ENCODE measurements around the gene ENC1. TPM values are rescaled to one million over a fixed set of nuclear protein-coding genes. Genes with fewer than 3 reads are reported as not detected.

Gene ENC1, protein sequence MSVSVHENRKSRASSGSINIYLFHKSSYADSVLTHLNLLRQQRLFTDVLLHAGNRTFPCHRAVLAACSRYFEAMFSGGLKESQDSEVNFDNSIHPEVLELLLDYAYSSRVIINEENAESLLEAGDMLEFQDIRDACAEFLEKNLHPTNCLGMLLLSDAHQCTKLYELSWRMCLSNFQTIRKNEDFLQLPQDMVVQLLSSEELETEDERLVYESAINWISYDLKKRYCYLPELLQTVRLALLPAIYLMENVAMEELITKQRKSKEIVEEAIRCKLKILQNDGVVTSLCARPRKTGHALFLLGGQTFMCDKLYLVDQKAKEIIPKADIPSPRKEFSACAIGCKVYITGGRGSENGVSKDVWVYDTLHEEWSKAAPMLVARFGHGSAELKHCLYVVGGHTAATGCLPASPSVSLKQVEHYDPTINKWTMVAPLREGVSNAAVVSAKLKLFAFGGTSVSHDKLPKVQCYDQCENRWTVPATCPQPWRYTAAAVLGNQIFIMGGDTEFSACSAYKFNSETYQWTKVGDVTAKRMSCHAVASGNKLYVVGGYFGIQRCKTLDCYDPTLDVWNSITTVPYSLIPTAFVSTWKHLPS
- polyA plus RNA-seq (2013): 143 and 145 TPM in 2 replicates

DNA sequence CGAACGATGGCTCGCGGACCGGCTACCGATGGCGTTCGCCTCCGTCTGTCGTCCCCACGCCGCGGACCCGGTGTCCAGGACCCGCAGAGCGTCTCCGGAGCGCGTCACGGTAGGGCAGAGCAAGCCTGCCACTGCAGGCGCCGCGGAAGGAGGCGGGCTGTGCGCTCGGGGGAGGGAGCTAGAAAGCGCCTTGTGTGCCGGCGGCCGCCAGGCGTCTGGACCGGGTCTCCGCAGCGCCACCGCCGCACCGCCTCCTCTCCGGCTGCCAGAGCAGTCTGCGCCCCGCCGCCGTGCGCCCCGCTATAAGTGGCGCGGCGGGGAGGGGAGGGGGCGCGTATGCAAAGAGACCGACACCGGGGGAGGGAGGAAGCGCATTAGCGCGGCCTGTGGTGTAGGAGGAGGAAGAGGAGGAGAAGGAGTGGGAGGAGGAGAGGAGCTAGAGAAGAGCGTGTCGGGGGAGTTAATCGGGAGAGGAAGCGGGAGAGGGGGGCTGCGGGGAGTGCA is at the start of gene ENC1:
TSS of gene ENC1 (minus strand) at position 279 of the 504 bp plus-strand sequence. CDS start 4,243 bp downstream, outside the sequence.
- Histone ChIP-seq H3K23ac (ENCODE audit: low read length) (no peak within 1 kb of the TSS), H3K18ac (ENCODE audit: low read length) (peak within 1 kb of the TSS; percentile 93), H2BK120ac (ENCODE audit: insufficient read depth, low read length, poor library complexity) (peak within 1 kb of the TSS; percentile 86), H3K9ac (ENCODE audit: low read length) (peak within 1 kb of the TSS; percentile 98), H3K79me1 (ENCODE audit: low read length) (peaks cover 41% of the 10 kb centered on the region), H4K12ac (ENCODE audit: low read depth, low read length) (peak within 1 kb of the TSS; percentile 75), H3K27ac (ENCODE audit: low read depth, low read length) (peak within 1 kb of the TSS; percentile 86), H3K9me3 (ENCODE audit: insufficient read depth, low read depth, low read length) (no peaks in the 10 kb centered on the region), H2AFZ (ENCODE audit: insufficient read depth, low read length, poor library complexity) (peak within 1 kb of the TSS; percentile 80), H2BK12ac (ENCODE audit: low read length) (peak within 1 kb of the TSS; percentile 89), H2AK5ac (ENCODE audit: low read length) (peak within 1 kb of the TSS; percentile 91), H3K79me2 (ENCODE audit: control insufficient read depth, insufficient read depth, low read length, poor library complexity) (peaks cover 34% of the 10 kb centered on the region), H3K4me1 (ENCODE audit: control insufficient read depth in 1 of 2, insufficient read depth in 2 of 2, low read length in 2 of 2) (peaks cover 25 to 33% of the 10 kb centered on the region in 2 experiments), H4K8ac (ENCODE audit: low read depth, low read length) (peak within 1 kb of the TSS; percentile 82), H3K27me3 (ENCODE audit: insufficient read depth, low read length) (no peaks in the 10 kb centered on the region), H4K91ac (ENCODE audit: low read depth, low read length) (peak within 1 kb of the TSS; percentile 96), H3K14ac (ENCODE audit: low read length) (peak within 1 kb of the TSS; percentile 94), H3K4me2 (ENCODE audit: low read length) (peak within 1 kb of the TSS; percentile 86), H2BK5ac (ENCODE audit: low read depth, low read length, poor library complexity) (peak within 1 kb of the TSS; percentile 97), H3K36me3 (ENCODE audit: control insufficient read depth in 1 of 2, insufficient read depth in 2 of 2, low read length in 2 of 2) (peaks cover 10 to 16% of the 10 kb centered on the region in 2 experiments), H3K4me3 (ENCODE audit: low read depth, low read length) (peak within 1 kb of the TSS; percentile 90), H3K4ac (ENCODE audit: low read depth, low read length) (peak within 1 kb of the TSS; percentile 98)
- DNase-seq: peak; percentile 85 to 91
- WGBS (ENCODE audit: extremely low coverage, insufficient coverage, insufficient read length): no CpG with 5 or more reads among the region's 59 CpGs

DNA sequence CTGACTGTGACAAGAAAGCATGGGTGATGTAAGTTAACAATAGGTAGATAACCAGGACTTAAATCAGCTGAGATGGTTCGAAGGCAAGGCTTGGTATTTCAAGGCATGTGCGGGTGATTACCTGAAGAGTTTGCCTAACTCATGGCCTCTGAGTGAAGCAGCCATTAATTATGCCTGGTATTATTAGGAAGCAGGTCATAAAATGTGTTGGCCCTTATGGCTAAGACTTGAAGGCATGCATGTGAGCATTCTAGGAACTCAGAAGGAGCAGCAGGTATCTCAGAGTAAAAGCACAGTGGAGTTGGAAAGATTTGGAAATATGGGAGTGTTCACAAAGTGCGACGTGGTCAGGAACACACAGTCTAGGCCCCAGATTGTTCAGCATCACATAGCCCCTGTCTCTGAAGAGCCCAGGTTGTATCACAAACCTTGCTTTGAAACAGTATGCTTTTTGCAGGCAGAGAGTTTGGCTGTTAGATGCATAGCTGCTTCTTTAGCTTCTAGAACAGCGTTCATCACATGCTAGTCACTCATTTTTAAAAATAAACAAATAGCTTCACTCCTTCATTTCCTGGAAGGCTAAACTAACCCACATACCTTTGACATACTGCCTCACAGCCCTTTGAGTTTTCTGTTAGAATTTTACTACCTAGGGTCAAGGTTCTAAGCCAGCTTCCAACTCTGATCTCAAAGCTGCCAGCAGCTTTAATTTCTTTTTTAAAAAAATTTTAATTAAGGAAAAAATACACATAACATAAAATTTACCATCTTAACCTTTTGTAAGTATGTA is 46.6 kb upstream of the ENC1 start:
- Histone ChIP-seq H2BK12ac (ENCODE audit: low read length) (no peak overlapping the region), H3K4me1 (ENCODE audit: control insufficient read depth in 1 of 2, insufficient read depth in 2 of 2, low read length in 2 of 2) (peaks cover 2 to 6% of the 10 kb centered on the region in 2 experiments), H3K9ac (ENCODE audit: low read length) (no peak overlapping the region), H2AK5ac (ENCODE audit: low read length) (no peak overlapping the region), H3K79me1 (ENCODE audit: low read length) (peaks cover 5% of the 10 kb centered on the region), H2BK5ac (ENCODE audit: low read depth, low read length, poor library complexity) (no peak overlapping the region), H2BK120ac (ENCODE audit: insufficient read depth, low read length, poor library complexity) (no peak overlapping the region), H3K27ac (ENCODE audit: low read depth, low read length) (no peak overlapping the region), H3K14ac (ENCODE audit: low read length) (no peak overlapping the region), H3K79me2 (ENCODE audit: control insufficient read depth, insufficient read depth, low read length, poor library complexity) (peaks cover 5% of the 10 kb centered on the region), H3K9me3 (ENCODE audit: insufficient read depth, low read depth, low read length) (no peaks in the 10 kb centered on the region), H3K4me2 (ENCODE audit: low read length) (no peak overlapping the region), H3K4me3 (ENCODE audit: low read depth, low read length) (no peak overlapping the region), H3K36me3 (ENCODE audit: control insufficient read depth in 1 of 2, insufficient read depth in 2 of 2, low read length in 2 of 2) (peaks cover 2 to 3% of the 10 kb centered on the region in 2 experiments), H2AFZ (ENCODE audit: insufficient read depth, low read length, poor library complexity) (no peak overlapping the region), H4K8ac (ENCODE audit: low read depth, low read length) (no peak overlapping the region), H3K18ac (ENCODE audit: low read length) (no peak overlapping the region), H4K12ac (ENCODE audit: low read depth, low read length) (no peak overlapping the region), H4K91ac (ENCODE audit: low read depth, low read length) (no peak overlapping the region), H3K23ac (ENCODE audit: low read length) (no peak overlapping the region), H3K27me3 (ENCODE audit: insufficient read depth, low read length) (no peaks in the 10 kb centered on the region), H3K4ac (ENCODE audit: low read depth, low read length) (no peak overlapping the region)
- no CpG with 5 or more reads among the region's 5 CpGs for WGBS (ENCODE audit: extremely low coverage, insufficient coverage, insufficient read length)
- DNase-seq: peak; percentile 89 to 97

DNA sequence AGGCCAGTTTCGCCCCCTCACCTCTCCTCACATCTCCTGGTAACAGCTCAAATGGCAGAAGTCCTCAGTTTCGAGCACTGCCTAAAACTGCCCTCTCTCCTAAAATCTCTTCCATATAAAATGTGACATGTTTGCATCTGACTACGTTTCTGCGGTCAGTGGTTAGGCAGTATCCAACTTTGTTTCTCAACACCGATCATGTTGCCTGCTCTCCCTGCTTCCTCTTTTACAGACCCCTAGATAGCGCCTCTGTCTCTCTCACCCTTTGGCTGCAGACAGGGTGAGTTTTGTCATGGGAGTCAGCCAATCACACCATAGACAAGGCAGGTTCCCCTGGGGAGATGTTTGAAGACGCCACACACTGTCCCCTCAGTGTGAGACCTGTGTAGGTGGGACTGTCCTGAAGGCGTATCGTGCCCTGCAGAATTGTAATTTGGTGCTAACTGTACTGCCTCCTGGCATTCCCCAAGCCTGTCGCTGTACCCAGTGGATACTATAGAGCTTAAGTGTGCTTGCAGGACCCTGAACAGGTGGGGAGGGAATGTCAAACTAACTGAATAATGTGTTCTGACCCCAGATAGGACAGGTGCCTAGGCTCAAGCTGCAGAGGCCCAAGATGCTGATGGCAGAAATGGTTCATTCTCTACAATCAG is 45.6 kb upstream of the ENC1 start:
- Histone ChIP-seq H3K4ac (ENCODE audit: low read depth, low read length) (no peak overlapping the region), H3K4me3 (ENCODE audit: low read depth, low read length) (no peak overlapping the region), H2AFZ (ENCODE audit: insufficient read depth, low read length, poor library complexity) (no peak overlapping the region), H4K8ac (ENCODE audit: low read depth, low read length) (no peak overlapping the region), H2BK5ac (ENCODE audit: low read depth, low read length, poor library complexity) (no peak overlapping the region), H3K23ac (ENCODE audit: low read length) (no peak overlapping the region), H3K27ac (ENCODE audit: low read depth, low read length) (no peak overlapping the region), H3K4me1 (ENCODE audit: control insufficient read depth in 1 of 2, insufficient read depth in 2 of 2, low read length in 2 of 2) (peaks cover 2 to 6% of the 10 kb centered on the region in 2 experiments), H3K79me2 (ENCODE audit: control insufficient read depth, insufficient read depth, low read length, poor library complexity) (peaks cover 5% of the 10 kb centered on the region), H3K4me2 (ENCODE audit: low read length) (peak overlapping the region; percentile 70), H3K18ac (ENCODE audit: low read length) (no peak overlapping the region), H4K91ac (ENCODE audit: low read depth, low read length) (no peak overlapping the region), H2AK5ac (ENCODE audit: low read length) (no peak overlapping the region), H3K79me1 (ENCODE audit: low read length) (peaks cover 5% of the 10 kb centered on the region), H3K9ac (ENCODE audit: low read length) (no peak overlapping the region), H3K36me3 (ENCODE audit: control insufficient read depth in 1 of 2, insufficient read depth in 2 of 2, low read length in 2 of 2) (peaks cover 2 to 3% of the 10 kb centered on the region in 2 experiments), H3K14ac (ENCODE audit: low read length) (no peak overlapping the region), H2BK12ac (ENCODE audit: low read length) (no peak overlapping the region), H3K9me3 (ENCODE audit: insufficient read depth, low read depth, low read length) (no peaks in the 10 kb centered on the region), H4K12ac (ENCODE audit: low read depth, low read length) (no peak overlapping the region), H2BK120ac (ENCODE audit: insufficient read depth, low read length, poor library complexity) (no peak overlapping the region), H3K27me3 (ENCODE audit: insufficient read depth, low read length) (no peaks in the 10 kb centered on the region)
- peak in 1 of 2 donors; percentile 35 for DNase-seq
- no CpG with 5 or more reads among the region's 10 CpGs for WGBS (ENCODE audit: extremely low coverage, insufficient coverage, insufficient read length)
